MCF 10A (cell line): ENCODE data around the gene CEP290. TPM values are rescaled to one million over a fixed set of nuclear protein-coding genes. Genes with fewer than 3 reads are reported as not detected.

Experiments used
- BruUV-seq: library from RNA; stranded (reverse); fragments of 400-500 nt; replicated peaks from 2 replicates; lab custom pipeline; 2021; lab: Mats Ljungman, UMichigan
- CTCF ChIA-PET: fragments of 300-600 bp; sonication (Branson Sonifier 250); formaldehyde crosslinking; extraction: SDS; loops from one replicate; lab custom pipeline; 2021; ENCODE audit warnings: antibody characterized with exemption, inconsistent platforms; lab: Yijun Ruan, JAX
- POLR2A ChIA-PET: fragments of 300-600, 350-650 bp; sonication (Branson Sonifier 250); formaldehyde crosslinking; extraction: SDS; loops from one replicate; lab custom pipeline; 2020; ENCODE audit warnings: antibody characterized with exemption, inconsistent platforms; lab: Yijun Ruan, JAX
- DNase-seq: peaks from one replicate; pipeline ENCODE4 v3.0.0-alpha.2; 2018; ENCODE audit not compliant: unreplicated experiment
- H3K27ac Mint-ChIP-seq: one replicate; pipeline ENCODE4 v1.8.0; 2022; ENCODE audit warnings: mild to moderate bottlenecking, low read depth, mixed read lengths; ENCODE audit not compliant: unreplicated experiment
- H3K27me3 Mint-ChIP-seq: one replicate; pipeline ENCODE4 v1.8.0; 2022; ENCODE audit warnings: mixed read lengths; ENCODE audit not compliant: insufficient read depth, unreplicated experiment
- H3K36me3 Mint-ChIP-seq: one replicate; pipeline ENCODE4 v1.8.0; 2022; ENCODE audit warnings: mild to moderate bottlenecking, moderate library complexity, mixed read lengths; ENCODE audit not compliant: insufficient read depth, unreplicated experiment
- H3K4me1 Mint-ChIP-seq: one replicate; pipeline ENCODE4 v1.8.0; 2022; ENCODE audit warnings: mixed read lengths; ENCODE audit not compliant: insufficient read depth, unreplicated experiment
- H3K4me3 Mint-ChIP-seq: one replicate; pipeline ENCODE4 v1.8.0; 2022; ENCODE audit warnings: mild to moderate bottlenecking, moderate library complexity, mixed read lengths; ENCODE audit not compliant: unreplicated experiment
- H3K9me3 Mint-ChIP-seq: one replicate; pipeline ENCODE4 v1.8.0; 2022; ENCODE audit warnings: mixed read lengths; ENCODE audit not compliant: unreplicated experiment
- CTCF ChIP-seq: fragments of 200-600 bp; IDR thresholded peaks from one replicate; pipeline ENCODE4 v1.8.0; 2022; ENCODE audit warnings: antibody characterized with exemption, mild to moderate bottlenecking; ENCODE audit not compliant: unreplicated experiment
- intact Hi-C: fragments of 100-400 bp; cut with micrococcal nuclease; formaldehyde crosslinking; loops from 2 replicates; pipeline ENCODE4 v1.14.1; 2022
- total RNA-seq: library from RNA; stranded (reverse); gene quantifications from 2 replicates; pipeline ENCODE4 v1.2.3, GENCODE V29; 2022

Gene CEP290
- total RNA-seq, 1 experiment from 2014 or later = 22.3 TPM

GRCh38 chr12:88093573-88093972 is 48.3 kb downstream of the CEP290 start:
- ChIA-PET CTCF (no interaction called here), POLR2A (no interaction called here)
- intact Hi-C loops = no loop called here
- peaks cover 42% of the 10 kb centered on the region for H3K36me3 Mint-ChIP-seq
- H3K27ac Mint-ChIP-seq = no peak overlapping the region
- H3K27me3 Mint-ChIP-seq = no peaks in the 10 kb centered on the region
- no TSS peak for BruUV-seq
- H3K4me1 Mint-ChIP-seq = no peaks in the 10 kb centered on the region
- no peak overlapping the region for H3K4me3 Mint-ChIP-seq
- H3K9me3 Mint-ChIP-seq = no peaks in the 10 kb centered on the region
- DNase-seq = no peak
- TF ChIP-seq CTCF = no peak

GRCh38 chr12:88092771-88093170 is 49.1 kb downstream of the CEP290 start:
- BruUV-seq = no TSS peak
- no peak overlapping the region for H3K4me3 Mint-ChIP-seq
- no peaks in the 10 kb centered on the region for H3K9me3 Mint-ChIP-seq
- intact Hi-C loops = no loop called here
- no peak for TF ChIP-seq CTCF
- ChIA-PET POLR2A (no interaction called here), CTCF (no interaction called here)
- H3K4me1 Mint-ChIP-seq = no peaks in the 10 kb centered on the region
- DNase-seq = no peak
- no peaks in the 10 kb centered on the region for H3K27me3 Mint-ChIP-seq
- peaks cover 34% of the 10 kb centered on the region for H3K36me3 Mint-ChIP-seq
- H3K27ac Mint-ChIP-seq = no peak overlapping the region

- BruUV-seq = no TSS peak
- Mint-ChIP-seq H3K27ac (no peak overlapping the region), H3K4me1 (no peaks in the 10 kb centered on the region), H3K4me3 (no peak overlapping the region), H3K27me3 (no peaks in the 10 kb centered on the region), H3K36me3 (peaks cover 68% of the 10 kb centered on the region), H3K9me3 (no peaks in the 10 kb centered on the region)
- CTCF ChIA-PET = no interaction called here
- no peak for TF ChIP-seq CTCF
- POLR2A ChIA-PET = no interaction called here
- intact Hi-C loops = no loop called here
- no peak for DNase-seq
These were observed 57.7 kb downstream of the CEP290 start for GRCh38 chr12:88084210-88084609.

- BruUV-seq = no TSS peak
- Mint-ChIP-seq H3K4me1 (no peaks in the 10 kb centered on the region), H3K27ac (no peak overlapping the region), H3K36me3 (peaks cover 65% of the 10 kb centered on the region), H3K27me3 (no peaks in the 10 kb centered on the region), H3K4me3 (no peak overlapping the region), H3K9me3 (no peaks in the 10 kb centered on the region)
- POLR2A ChIA-PET = interaction anchor here (0.6 to 0.9 kb wide), 2 partner anchors 18 to 96 kb away, joined by 3 to 4 read pairs; no protein-coding TSS in a partner anchor
- CTCF ChIA-PET = no interaction called here
- no peak for DNase-seq
- intact Hi-C loops = no loop called here
- no peak for TF ChIP-seq CTCF
These were observed 58.3 kb downstream of the CEP290 start for GRCh38 chr12:88083634-88084033.
